Activated CD8-positive, alpha-beta memory T cell treated with anti-CD3 and anti-CD28 coated beads, Interleukin-2, amount 50 U/mL, for 48 hours (primary cell): ENCODE measurements around the gene NOP9.
"Not testable (repeated sequence)": the region's sequence is repeated elsewhere in the genome, so short reads cannot be mapped to it uniquely, and the experiment has no call there.

Experiments used
- DNase-seq: peaks from one replicate; pipeline ENCODE4 v3.0.0-alpha.2; 2020

NOP9 gene

GRCh38 chr14:24330973-24331674 lies 31.5 kb downstream of the NOP9 start:
- no peak for DNase-seq

- no peak for DNase-seq
Measured at GRCh38 chr14:24331731-24332267, 32.1 kb downstream of the NOP9 start.

- peak; percentile 83 for DNase-seq
Measured at GRCh38 chr14:24332268-24332993, 32.8 kb downstream of the NOP9 start.

- no peak for DNase-seq
Measured at GRCh38 chr14:24334431-24335291, 35.0 kb downstream of the NOP9 start, which contains the start of gene ADCY4. TSS of gene ADCY4 (minus strand) at chr14:24335071. CDS start at chr14:24334652, 419 bp downstream.

- no peak for DNase-seq
Measured at GRCh38 chr14:24335461-24336171, 36.0 kb downstream of the NOP9 start.

GRCh38 chr14:24337144-24337823 lies 37.6 kb downstream of the NOP9 start:
- no peak for DNase-seq

- DNase-seq: no peak
Measured at GRCh38 chr14:24337824-24338175, 38.1 kb downstream of the NOP9 start.

GRCh38 chr14:24338843-24339242 lies 39.2 kb downstream of the NOP9 start:
- DNase-seq: no peak

- peak; percentile 79 for DNase-seq
Measured at GRCh38 chr14:24339284-24340151, 39.9 kb downstream of the NOP9 start, which contains the start of gene RIPK3. TSS of gene RIPK3 (minus strand) at chr14:24339991. CDS start at chr14:24339826, 165 bp downstream.

- DNase-seq: no peak
Measured at GRCh38 chr14:24340606-24341005, 41.0 kb downstream of the NOP9 start.

- no peak for DNase-seq
Measured at GRCh38 chr14:24342889-24343288, 43.2 kb downstream of the NOP9 start.

GRCh38 chr14:24343795-24344660 lies 44.4 kb downstream of the NOP9 start:
- DNase-seq: no peak

GRCh38 chr14:24347134-24347533 lies 47.5 kb downstream of the NOP9 start:
- DNase-seq: no peak

- no peak for DNase-seq
Measured at GRCh38 chr14:24348186-24348585, 48.5 kb downstream of the NOP9 start.

GRCh38 chr14:24349742-24350141 lies 50.1 kb downstream of the NOP9 start:
- DNase-seq: no peak

- no peak for DNase-seq
Measured at GRCh38 chr14:24351517-24351916, 51.9 kb downstream of the NOP9 start.

- DNase-seq: no peak
Measured at GRCh38 chr14:24353559-24354481, 54.2 kb downstream of the NOP9 start.

GRCh38 chr14:24354482-24354825 lies 54.8 kb downstream of the NOP9 start:
- DNase-seq: not testable (repeated sequence)

GRCh38 chr14:24355009-24355408 lies 55.4 kb downstream of the NOP9 start:
- no peak for DNase-seq
